Measurements from ENCODE around the gene CST1. TPM values are rescaled to one million over a fixed set of nuclear protein-coding genes. Genes with fewer than 3 reads are reported as not detected.
"Not testable (repeated sequence)": the region's sequence is repeated elsewhere in the genome, so short reads cannot be mapped to it uniquely, and the experiment has no call there.

The CST1 gene
- total RNA-seq, 3 donors from 2014 or later (not counting 1 experiment from before 2014, with no cell fraction given) = not detected

- intact Hi-C loops (cut with micrococcal nuclease) = no loop called here
- H3K4me3 Mint-ChIP-seq = no peak overlapping the region
Observed at GRCh38 chr20:23765578-23765977, 14.8 kb upstream of the CST1 start.

DNA sequence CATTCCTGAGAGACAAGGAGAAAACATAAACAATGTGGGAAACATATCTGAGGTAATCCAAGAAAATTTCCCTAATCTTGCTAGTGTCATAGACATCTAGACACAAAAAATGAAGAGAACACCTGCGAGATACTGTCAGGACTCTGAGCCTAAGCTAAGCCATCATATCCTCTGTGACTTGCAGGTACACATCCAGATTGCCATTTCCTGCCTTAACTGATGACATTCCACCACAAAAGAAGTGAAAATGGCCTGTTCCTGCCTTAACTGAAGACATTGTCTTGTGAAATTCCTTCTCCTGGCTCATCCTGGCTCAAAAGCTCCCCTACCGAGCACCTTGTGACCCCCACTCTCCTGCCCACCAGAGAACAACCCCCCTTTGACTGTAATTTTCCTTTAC lies 13.9 kb upstream of the CST1 start:
- DNase-seq; H3K36me3 ChIP-seq (ENCODE audit: control insufficient read depth, insufficient read depth, low read length); H3K27me3 ChIP-seq (ENCODE audit: control insufficient read depth, insufficient read depth, low read length); H3K4me3 Mint-ChIP-seq; ATAC-seq; H3K4me1 Mint-ChIP-seq; H3K27ac Mint-ChIP-seq; H3K4me1 ChIP-seq (ENCODE audit: control insufficient read depth, insufficient read depth, low read length); H3K4me3 ChIP-seq (ENCODE audit: low read length); H3K9me3 ChIP-seq (ENCODE audit: control insufficient read depth, insufficient read depth, low read length); H3K36me3 Mint-ChIP-seq; intact Hi-C loops (cut with micrococcal nuclease); H3K27ac ChIP-seq (ENCODE audit: low read length); H3K9me3 Mint-ChIP-seq: not testable (repeated sequence)
- WGBS (ENCODE audit: insufficient coverage) = 28% methylated on average over 2 of the region's 2 CpGs
- H3K27me3 Mint-ChIP-seq (ENCODE audit: low read depth in 2 of 2) = peaks cover 13 to 35% of the 10 kb centered on the region in 2 donors

More at GRCh38 chr20:23765578-23765977, 14.8 kb upstream of the CST1 start:
- H3K4me1 ChIP-seq (ENCODE audit: control insufficient read depth, insufficient read depth, low read length) = no peaks in the 10 kb centered on the region
- no peaks in the 10 kb centered on the region for H3K9me3 ChIP-seq (ENCODE audit: control insufficient read depth, insufficient read depth, low read length)
- no peak for DNase-seq
- H3K36me3 ChIP-seq (ENCODE audit: control insufficient read depth, insufficient read depth, low read length) = no peaks in the 10 kb centered on the region
- Mint-ChIP-seq H3K4me1 (no peaks in the 10 kb centered on the region), H3K27me3 (ENCODE audit: low read depth in 2 of 2) (peaks cover 13 to 35% of the 10 kb centered on the region in 2 donors), H3K36me3 (no peaks in the 10 kb centered on the region), H3K27ac (no peak overlapping the region), H3K9me3 (no peaks in the 10 kb centered on the region)
- TF ChIP-seq CTCF (IDR thresholded peaks at IDR 0.05) = no peak
- no peak overlapping the region for H3K27ac ChIP-seq (ENCODE audit: low read length)
- ATAC-seq = no peak
- no peaks in the 10 kb centered on the region for H3K27me3 ChIP-seq (ENCODE audit: control insufficient read depth, insufficient read depth, low read length)
- H3K4me3 ChIP-seq (ENCODE audit: low read length) = no peak overlapping the region
- 92% methylated on average over 5 of the region's 5 CpGs for WGBS (ENCODE audit: insufficient coverage)

DNA sequence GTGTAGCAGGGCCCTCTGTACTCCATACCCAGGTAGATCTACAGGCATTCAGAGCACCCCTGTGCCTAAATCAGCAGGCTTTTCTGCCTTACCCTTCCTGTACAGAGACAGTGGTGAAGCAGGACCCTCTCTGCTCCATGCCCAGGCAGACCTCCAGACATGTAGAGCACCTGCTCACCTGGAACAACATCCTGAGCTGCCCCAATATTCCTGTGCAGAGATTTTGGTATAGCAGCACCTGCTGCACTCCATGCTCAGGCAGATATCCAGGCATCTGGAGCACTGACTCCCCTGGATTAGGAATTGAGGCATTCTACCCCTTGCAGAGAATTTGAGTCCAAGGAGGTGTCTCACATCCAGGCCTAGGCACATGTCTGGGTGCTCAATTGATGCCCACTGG lies 12.6 kb upstream of the CST1 start:
- no peak overlapping the region for H3K4me3 ChIP-seq (ENCODE audit: low read length)
- no peak overlapping the region for H3K27ac ChIP-seq (ENCODE audit: low read length)
- Mint-ChIP-seq H3K9me3 (no peaks in the 10 kb centered on the region), H3K27ac (no peak overlapping the region), H3K27me3 (ENCODE audit: low read depth in 2 of 2) (peaks cover 9 to 25% of the 10 kb centered on the region in 2 donors), H3K4me1 (no peaks in the 10 kb centered on the region), H3K4me3 (no peak overlapping the region), H3K36me3 (no peaks in the 10 kb centered on the region)
- H3K4me1 ChIP-seq (ENCODE audit: control insufficient read depth, insufficient read depth, low read length) = no peaks in the 10 kb centered on the region
- no peaks in the 10 kb centered on the region for H3K27me3 ChIP-seq (ENCODE audit: control insufficient read depth, insufficient read depth, low read length)
- no peak for DNase-seq
- no peaks in the 10 kb centered on the region for H3K9me3 ChIP-seq (ENCODE audit: control insufficient read depth, insufficient read depth, low read length)
- ATAC-seq = no peak
- no peak for TF ChIP-seq CTCF (IDR thresholded peaks at IDR 0.05)
- H3K36me3 ChIP-seq (ENCODE audit: control insufficient read depth, insufficient read depth, low read length) = no peaks in the 10 kb centered on the region
- intact Hi-C loops (cut with micrococcal nuclease) = no loop called here

DNA sequence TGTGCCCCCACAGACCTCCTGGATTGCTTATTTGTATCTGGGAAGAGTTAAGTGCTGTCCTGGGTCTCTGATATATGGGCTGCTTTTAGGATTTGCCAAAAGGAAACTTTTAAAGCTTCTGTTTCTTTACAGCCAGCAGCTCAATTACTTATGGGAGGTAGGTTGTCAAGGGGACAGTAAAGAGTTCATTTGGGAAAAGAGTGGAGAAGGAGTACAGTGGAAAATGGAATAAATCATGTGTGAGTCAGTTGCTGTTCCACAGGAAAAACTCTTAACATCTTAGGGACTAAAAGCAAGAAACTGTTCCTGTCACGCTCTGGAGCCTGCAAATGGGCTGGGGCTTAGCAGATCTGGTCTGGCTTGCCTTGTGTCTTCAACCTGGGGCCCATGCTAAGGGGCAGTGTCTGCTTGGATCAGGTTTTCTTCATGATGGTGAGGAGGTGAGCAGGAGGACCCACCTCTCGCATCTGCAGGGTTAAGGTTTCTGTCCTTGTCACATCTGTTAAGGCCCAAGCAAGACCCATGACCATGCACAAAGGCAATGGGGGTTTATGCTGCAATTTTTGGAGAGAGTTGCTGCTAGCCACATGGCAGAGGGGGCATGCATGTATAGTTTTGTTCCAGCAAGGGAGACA lies 8.7 kb upstream of the CST1 start:
- H3K27ac ChIP-seq (ENCODE audit: low read length) = no peak overlapping the region
- no peak overlapping the region for H3K4me3 ChIP-seq (ENCODE audit: low read length)
- H3K27ac Mint-ChIP-seq = no peak overlapping the region
- no peak for TF ChIP-seq CTCF (IDR thresholded peaks at IDR 0.05)
- H3K4me3 Mint-ChIP-seq = no peak overlapping the region
- ATAC-seq (no peak), DNase-seq (no peak)
- no peaks in the 10 kb centered on the region for H3K36me3 ChIP-seq (ENCODE audit: control insufficient read depth, insufficient read depth, low read length)
- H3K27me3 Mint-ChIP-seq (ENCODE audit: low read depth in 2 of 2) = peaks cover 14 to 42% of the 10 kb centered on the region in 2 donors
- intact Hi-C loops (cut with micrococcal nuclease) = no loop called here
- 91% methylated on average over 2 of the region's 2 CpGs for WGBS (ENCODE audit: insufficient coverage)
- no peaks in the 10 kb centered on the region for H3K27me3 ChIP-seq (ENCODE audit: control insufficient read depth, insufficient read depth, low read length)
- no peaks in the 10 kb centered on the region for H3K9me3 Mint-ChIP-seq
- H3K36me3 Mint-ChIP-seq = no peaks in the 10 kb centered on the region
- H3K9me3 ChIP-seq (ENCODE audit: control insufficient read depth, insufficient read depth, low read length) = no peaks in the 10 kb centered on the region
- no peaks in the 10 kb centered on the region for H3K4me1 Mint-ChIP-seq
- H3K4me1 ChIP-seq (ENCODE audit: control insufficient read depth, insufficient read depth, low read length) = no peaks in the 10 kb centered on the region

GRCh38 chr20:23756792-23757191 lies 6.1 kb upstream of the CST1 start:
- H3K36me3 ChIP-seq (ENCODE audit: control insufficient read depth, insufficient read depth, low read length); H3K4me1 Mint-ChIP-seq; H3K27ac Mint-ChIP-seq; ATAC-seq; H3K4me3 ChIP-seq (ENCODE audit: low read length); H3K4me3 Mint-ChIP-seq; DNase-seq; intact Hi-C loops (cut with micrococcal nuclease); H3K9me3 Mint-ChIP-seq; H3K4me1 ChIP-seq (ENCODE audit: control insufficient read depth, insufficient read depth, low read length); H3K27ac ChIP-seq (ENCODE audit: low read length); H3K36me3 Mint-ChIP-seq; H3K27me3 ChIP-seq (ENCODE audit: control insufficient read depth, insufficient read depth, low read length); H3K9me3 ChIP-seq (ENCODE audit: control insufficient read depth, insufficient read depth, low read length): not testable (repeated sequence)
- peaks cover 20 to 35% of the 10 kb centered on the region in 2 donors for H3K27me3 Mint-ChIP-seq (ENCODE audit: low read depth in 2 of 2)
- no CpG with 5 or more reads among the region's 3 CpGs for WGBS (ENCODE audit: insufficient coverage)

GRCh38 chr20:23755131-23755611 lies 4.4 kb upstream of the CST1 start:
- ATAC-seq; H3K4me3 ChIP-seq (ENCODE audit: low read length); H3K36me3 ChIP-seq (ENCODE audit: control insufficient read depth, insufficient read depth, low read length); H3K36me3 Mint-ChIP-seq; intact Hi-C loops (cut with micrococcal nuclease); H3K27ac Mint-ChIP-seq; H3K27me3 ChIP-seq (ENCODE audit: control insufficient read depth, insufficient read depth, low read length); DNase-seq; H3K9me3 Mint-ChIP-seq; H3K27ac ChIP-seq (ENCODE audit: low read length); H3K4me3 Mint-ChIP-seq; H3K4me1 ChIP-seq (ENCODE audit: control insufficient read depth, insufficient read depth, low read length); H3K4me1 Mint-ChIP-seq; H3K9me3 ChIP-seq (ENCODE audit: control insufficient read depth, insufficient read depth, low read length): not testable (repeated sequence)
- whole genome bisulfite sequencing (ENCODE audit: insufficient coverage) = 90% methylated on average over 3 of the region's 3 CpGs
- H3K27me3 Mint-ChIP-seq (ENCODE audit: low read depth in 2 of 2) = peaks cover 17 to 25% of the 10 kb centered on the region in 2 donors
